ENCODE results near the gene SUPT3H.
A peak's percentile ranks its signal among the peaks of the same experiment; 100 is the strongest.

Gene SUPT3H

GRCh38 chr6:44824567-44824966 lies 553.2 kb downstream of the SUPT3H start:
- DNase-seq (ENCODE audit: insufficient read length, low spot score): no peak
- no peak for FAIRE-seq
- TF ChIP-seq POLR2AphosphoS5 (IDR thresholded peaks at IDR 0.05; ENCODE audit: low read depth, low read length) (no peak), POLR2A (IDR thresholded peaks at IDR 0.05; ENCODE audit: low read depth, low read length) (no peak), POU2F2 (IDR thresholded peaks at IDR 0.05; ENCODE audit: low read depth, low read length) (no peak), SPI1 (IDR thresholded peaks at IDR 0.05; ENCODE audit: low read depth, low read length) (no peak)

GRCh38 chr6:44820759-44821158 lies 557.0 kb downstream of the SUPT3H start:
- TF ChIP-seq TAF1 (IDR thresholded peaks at IDR 0.05; ENCODE audit: low read depth, low read length) (no peak), POU2F2 (IDR thresholded peaks at IDR 0.05; ENCODE audit: low read depth, low read length) (no peak), SPI1 (IDR thresholded peaks at IDR 0.05; ENCODE audit: low read depth, low read length) (no peak), POLR2AphosphoS5 (IDR thresholded peaks at IDR 0.05; ENCODE audit: low read depth, low read length) (no peak), POLR2A (IDR thresholded peaks at IDR 0.05; ENCODE audit: low read depth, low read length) (no peak), PAX5 (IDR thresholded peaks at IDR 0.05; ENCODE audit: insufficient read depth, low read length, severe bottlenecking) (no peak)
- no peak for FAIRE-seq
- no peak for DNase-seq (ENCODE audit: insufficient read length, low spot score)

GRCh38 chr6:44820321-44820720 lies 557.4 kb downstream of the SUPT3H start:
- TF ChIP-seq POU2F2 (IDR thresholded peaks at IDR 0.05; ENCODE audit: low read depth, low read length) (no peak), POLR2A (IDR thresholded peaks at IDR 0.05; ENCODE audit: low read depth, low read length) (no peak), TAF1 (IDR thresholded peaks at IDR 0.05; ENCODE audit: low read depth, low read length) (no peak), SPI1 (IDR thresholded peaks at IDR 0.05; ENCODE audit: low read depth, low read length) (no peak), POLR2AphosphoS5 (IDR thresholded peaks at IDR 0.05; ENCODE audit: low read depth, low read length) (no peak)
- no peak for FAIRE-seq
- DNase-seq (ENCODE audit: insufficient read length, low spot score): no peak

GRCh38 chr6:44811456-44811855 lies 566.3 kb downstream of the SUPT3H start:
- TF ChIP-seq TAF1 (IDR thresholded peaks at IDR 0.05; ENCODE audit: low read depth, low read length): no peak
- no peak for TF ChIP-seq PAX5 (IDR thresholded peaks at IDR 0.05; ENCODE audit: insufficient read depth, low read length, severe bottlenecking)
- TF ChIP-seq POU2F2 (IDR thresholded peaks at IDR 0.05; ENCODE audit: low read depth, low read length): no peak
- no peak for TF ChIP-seq SPI1 (IDR thresholded peaks at IDR 0.05; ENCODE audit: low read depth, low read length)
- FAIRE-seq (no peak), DNase-seq (ENCODE audit: insufficient read length, low spot score) (no peak)

GRCh38 chr6:44809258-44809657 lies 568.5 kb downstream of the SUPT3H start:
- no peak for DNase-seq (ENCODE audit: insufficient read length, low spot score)
- no peak for FAIRE-seq
- TF ChIP-seq POU2F2 (IDR thresholded peaks at IDR 0.05; ENCODE audit: low read depth, low read length) (no peak), SPI1 (IDR thresholded peaks at IDR 0.05; ENCODE audit: low read depth, low read length) (peak; percentile 14; the same call in 1 of the 2 replicates)

- FAIRE-seq: no peak
Observed at GRCh38 chr6:44808148-44808547, 569.6 kb downstream of the SUPT3H start.

GRCh38 chr6:44806656-44807055 lies 571.1 kb downstream of the SUPT3H start:
- DNase-seq (ENCODE audit: insufficient read length, low spot score) (no peak), FAIRE-seq (no peak)
- TF ChIP-seq POU2F2 (IDR thresholded peaks at IDR 0.05; ENCODE audit: low read depth, low read length) (no peak), POLR2A (IDR thresholded peaks at IDR 0.05; ENCODE audit: low read depth, low read length) (no peak), TAF1 (IDR thresholded peaks at IDR 0.05; ENCODE audit: low read depth, low read length) (no peak), SPI1 (IDR thresholded peaks at IDR 0.05; ENCODE audit: low read depth, low read length) (no peak), POLR2AphosphoS5 (IDR thresholded peaks at IDR 0.05; ENCODE audit: low read depth, low read length) (no peak), PAX5 (IDR thresholded peaks at IDR 0.05; ENCODE audit: insufficient read depth, low read length, severe bottlenecking) (no peak)

More at GRCh38 chr6:44808148-44808547, 569.6 kb downstream of the SUPT3H start:
- no peak for DNase-seq (ENCODE audit: insufficient read length, low spot score)
- no peak for TF ChIP-seq TAF1 (IDR thresholded peaks at IDR 0.05; ENCODE audit: low read depth, low read length)
- TF ChIP-seq POLR2A (IDR thresholded peaks at IDR 0.05; ENCODE audit: low read depth, low read length): no peak
- TF ChIP-seq SPI1 (IDR thresholded peaks at IDR 0.05; ENCODE audit: low read depth, low read length): no peak
- no peak for TF ChIP-seq POLR2AphosphoS5 (IDR thresholded peaks at IDR 0.05; ENCODE audit: low read depth, low read length)
- no peak for TF ChIP-seq POU2F2 (IDR thresholded peaks at IDR 0.05; ENCODE audit: low read depth, low read length)
- no peak for TF ChIP-seq PAX5 (IDR thresholded peaks at IDR 0.05; ENCODE audit: insufficient read depth, low read length, severe bottlenecking)

- DNase-seq (ENCODE audit: insufficient read length, low spot score) (no peak), FAIRE-seq (no peak)
- no peak for TF ChIP-seq TAF1 (IDR thresholded peaks at IDR 0.05; ENCODE audit: low read depth, low read length)
- no peak for TF ChIP-seq POU2F2 (IDR thresholded peaks at IDR 0.05; ENCODE audit: low read depth, low read length)
- no peak for TF ChIP-seq POLR2AphosphoS5 (IDR thresholded peaks at IDR 0.05; ENCODE audit: low read depth, low read length)
- TF ChIP-seq PAX5 (IDR thresholded peaks at IDR 0.05; ENCODE audit: insufficient read depth, low read length, severe bottlenecking): no peak
- TF ChIP-seq POLR2A (IDR thresholded peaks at IDR 0.05; ENCODE audit: low read depth, low read length): no peak
- no peak for TF ChIP-seq SPI1 (IDR thresholded peaks at IDR 0.05; ENCODE audit: low read depth, low read length)
Observed at GRCh38 chr6:44805238-44805846, 572.4 kb downstream of the SUPT3H start.

GRCh38 chr6:44804546-44805159 lies 573.1 kb downstream of the SUPT3H start:
- TF ChIP-seq POLR2AphosphoS5 (IDR thresholded peaks at IDR 0.05; ENCODE audit: low read depth, low read length) (no peak), POU2F2 (IDR thresholded peaks at IDR 0.05; ENCODE audit: low read depth, low read length) (no peak), POLR2A (IDR thresholded peaks at IDR 0.05; ENCODE audit: low read depth, low read length) (no peak), PAX5 (IDR thresholded peaks at IDR 0.05; ENCODE audit: insufficient read depth, low read length, severe bottlenecking) (no peak), TAF1 (IDR thresholded peaks at IDR 0.05; ENCODE audit: low read depth, low read length) (no peak), SPI1 (IDR thresholded peaks at IDR 0.05; ENCODE audit: low read depth, low read length) (no peak)
- FAIRE-seq: no peak

GRCh38 chr6:44804016-44804415 lies 573.7 kb downstream of the SUPT3H start:
- TF ChIP-seq SPI1 (IDR thresholded peaks at IDR 0.05; ENCODE audit: low read depth, low read length) (no peak), POU2F2 (IDR thresholded peaks at IDR 0.05; ENCODE audit: low read depth, low read length) (no peak), TAF1 (IDR thresholded peaks at IDR 0.05; ENCODE audit: low read depth, low read length) (no peak), PAX5 (IDR thresholded peaks at IDR 0.05; ENCODE audit: insufficient read depth, low read length, severe bottlenecking) (no peak), POLR2A (IDR thresholded peaks at IDR 0.05; ENCODE audit: low read depth, low read length) (no peak), POLR2AphosphoS5 (IDR thresholded peaks at IDR 0.05; ENCODE audit: low read depth, low read length) (no peak)
- DNase-seq (ENCODE audit: insufficient read length, low spot score): no peak
- FAIRE-seq: no peak

More at GRCh38 chr6:44804546-44805159, 573.1 kb downstream of the SUPT3H start:
- DNase-seq (ENCODE audit: insufficient read length, low spot score): no peak
